PFSK-1 (cell line): ENCODE results near the gene DOCK1.

Experiments
- FOXP2 ChIP-seq: optimal IDR thresholded peaks from 2 replicates; pipeline ENCODE3; 2011; ENCODE audit warnings: borderline replicate concordance, control low read depth, inconsistent platforms; ENCODE audit not compliant: insufficient read depth; ENCODE audit errors: extremely low read length, extremely low read depth
- POLR2AphosphoS5 ChIP-seq: IDR thresholded peaks from 2 replicates; pipeline ENCODE4 v1.6.1; 2012; ENCODE audit warnings: low read depth, mild to moderate bottlenecking, control low read depth, low read length, moderate library complexity
- REST ChIP-seq, 2 experiments: IDR thresholded peaks; 2 replicates each; pipeline versions ENCODE4 v1.6.1 to v1.8.0; 2011 to 2012; ENCODE audit warnings: low read depth in 2 of 2, low read length in 2 of 2, control low read depth in 1 of 2, inconsistent platforms in 1 of 2, mild to moderate bottlenecking in 1 of 2, moderate library complexity in 1 of 2; ENCODE audit not compliant: insufficient read depth in 1 of 2
- SIN3A ChIP-seq: IDR thresholded peaks from 2 replicates; pipeline ENCODE4 v1.6.1; 2012; ENCODE audit warnings: mild to moderate bottlenecking, low read length, moderate library complexity, borderline replicate concordance; ENCODE audit not compliant: insufficient read depth
- TAF1 ChIP-seq: IDR thresholded peaks from 2 replicates; pipeline ENCODE4 v1.6.1; 2012; ENCODE audit warnings: low read length, control low read depth, borderline replicate concordance; ENCODE audit not compliant: insufficient read depth

DOCK1 gene

GRCh38 chr10:126872135-126872534 is 33.1 kb upstream of the DOCK1 start:
- TF ChIP-seq FOXP2 (no peak), POLR2AphosphoS5 (no peak), SIN3A (no peak), REST (IDR thresholded peaks at IDR 0.05; ENCODE audit: insufficient read depth in 1 of 2, low read depth in 2 of 2, low read length in 2 of 2) (no peak), TAF1 (no peak)

- TF ChIP-seq FOXP2 (no peak), SIN3A (no peak), TAF1 (no peak), POLR2AphosphoS5 (no peak), REST (IDR thresholded peaks at IDR 0.05; ENCODE audit: insufficient read depth in 1 of 2, low read depth in 2 of 2, low read length in 2 of 2) (no peak)
Measured at GRCh38 chr10:126872768-126873167, 32.5 kb upstream of the DOCK1 start.

GRCh38 chr10:126876456-126876855 is 28.8 kb upstream of the DOCK1 start:
- no peak for TF ChIP-seq REST (IDR thresholded peaks at IDR 0.05; ENCODE audit: insufficient read depth in 1 of 2, low read depth in 2 of 2, low read length in 2 of 2)
- TF ChIP-seq TAF1 = no peak
- no peak for TF ChIP-seq SIN3A
- no peak for TF ChIP-seq FOXP2
- TF ChIP-seq POLR2AphosphoS5 = no peak

GRCh38 chr10:126877390-126877789 is 27.8 kb upstream of the DOCK1 start:
- no peak for TF ChIP-seq FOXP2

- TF ChIP-seq FOXP2 (no peak), SIN3A (no peak), REST (IDR thresholded peaks at IDR 0.05; ENCODE audit: insufficient read depth in 1 of 2, low read depth in 2 of 2, low read length in 2 of 2) (no peak), TAF1 (no peak), POLR2AphosphoS5 (no peak)
Measured at GRCh38 chr10:126878594-126878993, 26.6 kb upstream of the DOCK1 start.

- no peak for TF ChIP-seq REST (IDR thresholded peaks at IDR 0.05; ENCODE audit: insufficient read depth in 1 of 2, low read depth in 2 of 2, low read length in 2 of 2)
- no peak for TF ChIP-seq TAF1
- no peak for TF ChIP-seq FOXP2
- TF ChIP-seq POLR2AphosphoS5 = no peak
- no peak for TF ChIP-seq SIN3A
Measured at GRCh38 chr10:126880926-126881325, 24.3 kb upstream of the DOCK1 start.
